Measurements from ENCODE around the gene CRLF1.

GRCh38 chr19:18650021-18650390 is 43.4 kb upstream of the CRLF1 start:
- no peak for TF ChIP-seq CTCF (IDR thresholded peaks at IDR 0.05; ENCODE audit: insufficient read depth, low read length, poor library complexity, severe bottlenecking)
- TF ChIP-seq EZH2phosphoT487 (conservative IDR thresholded peaks at IDR 0.05; ENCODE audit: low read length): no peak
